DMS79 treated with DMSO at 0.1 percent for 48 hours (cell line): ENCODE data around the gene B9D2.
"Not testable (repeated sequence)": the region's sequence is repeated elsewhere in the genome, so short reads cannot be mapped to it uniquely, and the experiment has no call there.

ENCODE experiments used
- DNase-seq: peaks from one replicate; lab custom pipeline; 2025; lab: John Stamatoyannopoulos, UW

Gene B9D2

GRCh38 chr19:41355035-41355434, 8.9 kb downstream of the B9D2 start:
- DNase-seq: no peak

GRCh38 chr19:41354343-41354953, 9.5 kb downstream of the B9D2 start:
- DNase-seq: no peak

- peak; percentile 7 for DNase-seq
Measured at GRCh38 chr19:41353466-41354342, 10.2 kb downstream of the B9D2 start, which contains the start of gene TGFB1. TGFB1 (minus strand) TSS chr19:41353922; CDS start chr19:41353044, 878 bp downstream.

GRCh38 chr19:41352609-41353465, 11.1 kb downstream of the B9D2 start:
- DNase-seq: peak; percentile 39

- no peak for DNase-seq
Measured at GRCh38 chr19:41352279-41352608, 11.7 kb downstream of the B9D2 start.

- peak; percentile 16 for DNase-seq
Measured at GRCh38 chr19:41351339-41352245, 12.4 kb downstream of the B9D2 start.

GRCh38 chr19:41350735-41351338, 13.1 kb downstream of the B9D2 start:
- DNase-seq: no peak

- not testable (repeated sequence) for DNase-seq
Measured at GRCh38 chr19:41346916-41347315, 17.0 kb downstream of the B9D2 start.

- no peak for DNase-seq
Measured at GRCh38 chr19:41344162-41344561, 19.8 kb downstream of the B9D2 start.

- DNase-seq: no peak
Measured at GRCh38 chr19:41341669-41342490, 22.1 kb downstream of the B9D2 start.

- no peak for DNase-seq
Measured at GRCh38 chr19:41339936-41340335, 24.0 kb downstream of the B9D2 start.

- DNase-seq: no peak
Measured at GRCh38 chr19:41335467-41335866, 28.5 kb downstream of the B9D2 start.

GRCh38 chr19:41334793-41335192, 29.2 kb downstream of the B9D2 start:
- no peak for DNase-seq

GRCh38 chr19:41332468-41332867, 31.5 kb downstream of the B9D2 start:
- no peak for DNase-seq

GRCh38 chr19:41332000-41332399, 31.9 kb downstream of the B9D2 start:
- no peak for DNase-seq

- no peak for DNase-seq
Measured at GRCh38 chr19:41330946-41331678, 32.8 kb downstream of the B9D2 start.

GRCh38 chr19:41330481-41330880, 33.5 kb downstream of the B9D2 start:
- DNase-seq: no peak

GRCh38 chr19:41328842-41329225, 35.1 kb downstream of the B9D2 start:
- no peak for DNase-seq

- DNase-seq: no peak
Measured at GRCh38 chr19:41328157-41328841, 35.6 kb downstream of the B9D2 start.
